T-cell (primary cell): Measurements from ENCODE around the gene ZNF25. TPM values are rescaled to one million over a fixed set of nuclear protein-coding genes. Genes with fewer than 3 reads are reported as not detected.

Experiments
- ATAC-seq, 4 experiments: fragments of 200-7000 bp in 3 of 4; fragments of 150-1000 bp in 1 of 4; cut with Tn5 transposase; replicated peaks in 1 of 4; 1 replicate in 3 of 4; 2 replicates in 1 of 4; pipeline ENCODE4 v1.10.0; 2021; ENCODE audit warnings: moderate library complexity in 3 of 4, mild to moderate bottlenecking in 2 of 4, moderate number of reproducible peaks in 1 of 4
- CTCF ChIA-PET, 2 donors: fragments of 300-600 bp; sonication (Branson Sonifier 250); formaldehyde crosslinking; loops; one replicate each; lab custom pipeline; 2022; ENCODE audit warnings: antibody characterized with exemption in 2 of 2; lab: Charles Lee
- POLR2A ChIA-PET, 2 donors: fragments of 300-600 bp; sonication (Branson Sonifier 250); formaldehyde crosslinking; loops; one replicate each; lab custom pipeline; 2022; ENCODE audit warnings: antibody characterized with exemption in 2 of 2; lab: Charles Lee
- DNase-seq, 35 experiments: peaks; one replicate each; pipeline versions ENCODE4 v3.0.0 to v3.0.0-alpha.2; 2013 to 2023
- H3K27ac ChIP-seq: one replicate; pipeline ENCODE4 v1.5.1; 2013; ENCODE audit warnings: low read length
- H3K27me3 ChIP-seq, 2 experiments: replicated peaks in 1 of 2; 1 replicate in 1 of 2; 2 replicates in 1 of 2; pipeline versions ENCODE4 v1.6.1 to v1.7.0; 2013; ENCODE audit warnings: low read length in 1 of 2, mixed read lengths in 1 of 2; ENCODE audit not compliant: control insufficient read depth in 2 of 2, insufficient read depth in 2 of 2; ENCODE audit errors: extremely low read depth in 1 of 2
- H3K36me3 ChIP-seq, 2 donors: 1 replicate in 1 of 2; 2 replicates in 1 of 2; pipeline versions ENCODE4 v1.6.1 to v1.7.0; 2013; ENCODE audit warnings: low read length in 1 of 2; ENCODE audit not compliant: control insufficient read depth in 2 of 2, insufficient read depth in 1 of 2; ENCODE audit errors: extremely low read depth in 1 of 2
- H3K4me1 ChIP-seq, 2 experiments: 1 replicate in 1 of 2; 2 replicates in 1 of 2; pipeline versions ENCODE4 v1.6.1 to v1.7.0; 2013; ENCODE audit warnings: low read length in 2 of 2, mixed read lengths in 1 of 2; ENCODE audit not compliant: insufficient read depth in 2 of 2, control insufficient read depth in 1 of 2; ENCODE audit errors: extremely low read depth in 1 of 2
- H3K4me3 ChIP-seq, 2 donors: 1 replicate in 1 of 2; 2 replicates in 1 of 2; pipeline versions ENCODE4 v1.5.1 to v1.7.0; 2013; ENCODE audit warnings: mild to moderate bottlenecking in 2 of 2, low read length in 1 of 2, moderate library complexity in 1 of 2; ENCODE audit not compliant: control insufficient read depth in 1 of 2; ENCODE audit errors: extremely low read depth in 1 of 2
- H3K9me3 ChIP-seq: 2 replicates; pipeline ENCODE4 v1.7.0; 2013
- H3K27ac Mint-ChIP-seq, 2 donors: one replicate each; pipeline ENCODE4 v1.8.0; 2020 to 2021; ENCODE audit warnings: mild to moderate bottlenecking in 2 of 2, mixed read lengths in 2 of 2
- H3K27me3 Mint-ChIP-seq, 2 donors: one replicate each; pipeline ENCODE4 v1.8.0; 2021 to 2022; ENCODE audit warnings: mixed read lengths in 2 of 2
- H3K36me3 Mint-ChIP-seq: one replicate; pipeline ENCODE4 v1.8.0; 2021; ENCODE audit warnings: mixed read lengths
- H3K4me1 Mint-ChIP-seq, 3 donors: one replicate each; pipeline ENCODE4 v1.8.0; 2020 to 2022; ENCODE audit warnings: mixed read lengths in 3 of 3, mild to moderate bottlenecking in 1 of 3
- H3K4me3 Mint-ChIP-seq, 3 donors: one replicate each; pipeline ENCODE4 v1.8.0; 2020 to 2022; ENCODE audit warnings: mild to moderate bottlenecking in 3 of 3, mixed read lengths in 3 of 3, moderate library complexity in 3 of 3
- H3K9me3 Mint-ChIP-seq, 3 donors: one replicate each; pipeline ENCODE4 v1.8.0; 2020 to 2022; ENCODE audit warnings: mixed read lengths in 3 of 3
- WGBS: methylation state at CpG from one replicate; pipeline ENCODE4 v1.1.5; 2013; ENCODE audit warnings: missing lambda C conversion rate; ENCODE audit not compliant: insufficient coverage; 5-methylcytosine and 5-hydroxymethylcytosine counted together
- total RNA-seq, 35 experiments: library from RNA in 6 of 35; stranded (reverse) in 6 of 35; fragments of 120-200 nt in 1 of 35; gene quantifications; one replicate each; pipeline versions ENCODE4 v1.2.1 to v1.2.4 and lab custom pipeline; 2013 to 2026

The ZNF25 gene
- total RNA-seq, 5 donors from 2014 or later (not counting 1 experiment from before 2014, with no cell fraction given) = 8.0 to 9.3 (median 8.3) TPM

GRCh38 chr10:37957841-37958240, 18.6 kb downstream of the ZNF25 start:
- DNase-seq = no peak
- no peak overlapping the region for H3K27ac Mint-ChIP-seq
- H3K36me3 Mint-ChIP-seq = peaks cover 80% of the 10 kb centered on the region
- H3K4me1 ChIP-seq = no peaks in the 10 kb centered on the region
- H3K4me3 Mint-ChIP-seq = no peak overlapping the region
- no CpG with 5 or more reads among the region's 2 CpGs for WGBS
- ChIA-PET POLR2A (no interaction called here), CTCF (interaction anchor here in 1 of 2 donors (1.1 kb wide), 1 partner anchor 8 kb away, joined by 3 read pairs; no protein-coding TSS in a partner anchor)
- ATAC-seq = no peak
- no peak overlapping the region for H3K4me3 ChIP-seq
- peaks cover 7 to 23% (median 17%) of the 10 kb centered on the region in 3 donors for H3K9me3 Mint-ChIP-seq
- peaks cover 8% of the 10 kb centered on the region for H3K9me3 ChIP-seq
- no peaks in the 10 kb centered on the region for H3K27me3 ChIP-seq
- H3K36me3 ChIP-seq = peaks cover 16 to 48% of the 10 kb centered on the region in 2 donors
- no peaks in the 10 kb centered on the region for H3K4me1 Mint-ChIP-seq
- H3K27ac ChIP-seq = no peak overlapping the region
- H3K27me3 Mint-ChIP-seq = no peaks in the 10 kb centered on the region

- peaks cover 17 to 40% (median 30%) of the 10 kb centered on the region in 3 donors for H3K9me3 Mint-ChIP-seq
- no peak overlapping the region for H3K4me3 Mint-ChIP-seq
- Histone ChIP-seq H3K36me3 (peaks cover 16 to 61% of the 10 kb centered on the region in 2 donors), H3K4me3 (no peak overlapping the region), H3K27ac (no peak overlapping the region), H3K9me3 (peaks cover 14% of the 10 kb centered on the region), H3K27me3 (no peaks in the 10 kb centered on the region), H3K4me1 (no peaks in the 10 kb centered on the region)
- H3K36me3 Mint-ChIP-seq = peaks cover 93% of the 10 kb centered on the region
- no CpG with 5 or more reads among the region's 3 CpGs for WGBS
- ChIA-PET POLR2A (no interaction called here), CTCF (no interaction called here)
- no peaks in the 10 kb centered on the region for H3K27me3 Mint-ChIP-seq
- no peak overlapping the region for H3K27ac Mint-ChIP-seq
- ATAC-seq (no peak), DNase-seq (no peak)
- H3K4me1 Mint-ChIP-seq = no peaks in the 10 kb centered on the region
Measured at GRCh38 chr10:37952926-37953325, 23.5 kb downstream of the ZNF25 start.

GRCh38 chr10:37952043-37952755, 24.2 kb downstream of the ZNF25 start:
- no peaks in the 10 kb centered on the region for H3K4me1 Mint-ChIP-seq
- H3K27ac Mint-ChIP-seq = no peak overlapping the region
- no peak for ATAC-seq
- no peak overlapping the region for H3K27ac ChIP-seq
- no peaks in the 10 kb centered on the region for H3K27me3 Mint-ChIP-seq
- POLR2A ChIA-PET = no interaction called here
- peaks cover 90% of the 10 kb centered on the region for H3K36me3 Mint-ChIP-seq
- no peak for DNase-seq
- H3K36me3 ChIP-seq = peaks cover 12 to 57% of the 10 kb centered on the region in 2 donors
- CTCF ChIA-PET = no interaction called here
- H3K4me3 Mint-ChIP-seq = no peak overlapping the region
- H3K9me3 Mint-ChIP-seq = peaks cover 17 to 40% (median 30%) of the 10 kb centered on the region in 3 donors
- H3K4me3 ChIP-seq = no peak overlapping the region
- no peaks in the 10 kb centered on the region for H3K4me1 ChIP-seq
- no peaks in the 10 kb centered on the region for H3K27me3 ChIP-seq
- no CpG with 5 or more reads among the region's 2 CpGs for WGBS
- H3K9me3 ChIP-seq = peaks cover 14% of the 10 kb centered on the region

- CTCF ChIA-PET = no interaction called here
- H3K36me3 ChIP-seq = peaks cover 0 to 19% of the 10 kb centered on the region in 2 donors
- no peak for DNase-seq
- Mint-ChIP-seq H3K4me1 (no peaks in the 10 kb centered on the region), H3K9me3 (peaks cover 10 to 20% (median 16%) of the 10 kb centered on the region in 3 donors), H3K36me3 (peaks cover 63% of the 10 kb centered on the region), H3K27ac (no peak overlapping the region), H3K27me3 (no peaks in the 10 kb centered on the region), H3K4me3 (no peak overlapping the region)
- POLR2A ChIA-PET = no interaction called here
- H3K4me1 ChIP-seq = no peaks in the 10 kb centered on the region
- no peak overlapping the region for H3K4me3 ChIP-seq
- WGBS = 100% methylated on average over 1 of the region's 3 CpGs
- no peaks in the 10 kb centered on the region for H3K27me3 ChIP-seq
- no peak overlapping the region for H3K27ac ChIP-seq
- peaks cover 9% of the 10 kb centered on the region for H3K9me3 ChIP-seq
- no peak for ATAC-seq
Measured at GRCh38 chr10:37948210-37948609, 28.2 kb downstream of the ZNF25 start.

GRCh38 chr10:37947526-37947925, 28.9 kb downstream of the ZNF25 start:
- no peak for ATAC-seq
- Histone ChIP-seq H3K36me3 (peaks cover 0 to 12% of the 10 kb centered on the region in 2 donors), H3K27ac (no peak overlapping the region), H3K9me3 (peaks cover 4% of the 10 kb centered on the region), H3K27me3 (no peaks in the 10 kb centered on the region), H3K4me3 (no peak overlapping the region), H3K4me1 (no peaks in the 10 kb centered on the region)
- Mint-ChIP-seq H3K27ac (no peak overlapping the region), H3K4me1 (no peaks in the 10 kb centered on the region), H3K4me3 (no peak overlapping the region), H3K27me3 (no peaks in the 10 kb centered on the region), H3K36me3 (peaks cover 56% of the 10 kb centered on the region), H3K9me3 (peaks cover 6 to 13% (median 9%) of the 10 kb centered on the region in 3 donors)
- DNase-seq = no peak
- POLR2A ChIA-PET = interaction anchor here in 1 of 2 donors (0.5 kb wide), 1 partner anchor 132 kb away, joined by 6 read pairs; no protein-coding TSS in a partner anchor
- CTCF ChIA-PET = no interaction called here

GRCh38 chr10:37937864-37938263, 38.6 kb downstream of the ZNF25 start:
- H3K4me3 Mint-ChIP-seq = no peak overlapping the region
- ChIA-PET POLR2A (interaction anchor here in 1 of 2 donors (1.0 kb wide), 1 partner anchor 39 kb away, joined by 9 read pairs; no protein-coding TSS in a partner anchor), CTCF (no interaction called here)
- H3K27me3 Mint-ChIP-seq = no peaks in the 10 kb centered on the region
- H3K36me3 ChIP-seq = no peaks in the 10 kb centered on the region
- no peaks in the 10 kb centered on the region for H3K9me3 Mint-ChIP-seq
- 91% methylated on average over 4 of the region's 5 CpGs for WGBS
- no peak overlapping the region for H3K4me3 ChIP-seq
- no peaks in the 10 kb centered on the region for H3K27me3 ChIP-seq
- H3K27ac ChIP-seq = no peak overlapping the region
- H3K36me3 Mint-ChIP-seq = no peaks in the 10 kb centered on the region
- no peaks in the 10 kb centered on the region for H3K9me3 ChIP-seq
- no peaks in the 10 kb centered on the region for H3K4me1 ChIP-seq
- no peak overlapping the region for H3K27ac Mint-ChIP-seq
- DNase-seq (no peak), ATAC-seq (no peak)
- no peaks in the 10 kb centered on the region for H3K4me1 Mint-ChIP-seq
